ENCODE measurements around the gene ZKSCAN5.

GRCh38 chr7:99561737-99562051 lies 57.2 kb downstream of the ZKSCAN5 start:
- no peak for TF ChIP-seq CTCF (conservative IDR thresholded peaks at IDR 0.05; ENCODE audit: low read depth, low read length)
- no peak for TF ChIP-seq EZH2 (IDR thresholded peaks at IDR 0.05; ENCODE audit: borderline replicate concordance, low read depth, low read length, poor library complexity, severe bottlenecking)

Data from A673 (cell line).